RWPE2 (cell line): Measurements from ENCODE around the gene PRICKLE3.

Source experiments
- ATAC-seq: fragments of 200-7000 bp; cut with Tn5 transposase; 3 replicates; pipeline ENCODE4 v1.9.1; 2021; ENCODE audit warnings: low read depth
- DNase-seq: peaks from one replicate; pipeline ENCODE4 v3.0.0-alpha.2; 2020; ENCODE audit warnings: low spot score
- H3K27ac ChIP-seq: fragments of 450-650 bp; 2 replicates; pipeline ENCODE4 v1.5.1; 2017; ENCODE audit warnings: mild to moderate bottlenecking; ENCODE audit not compliant: poor library complexity, severe bottlenecking
- H3K27me3 ChIP-seq: fragments of 250-450 bp; sonication (Bioruptor Pico); 2 replicates; pipeline ENCODE4 v1.5.1; 2021; ENCODE audit warnings: mild to moderate bottlenecking, moderate library complexity; ENCODE audit not compliant: insufficient read depth, poor library complexity, severe bottlenecking
- H3K36me3 ChIP-seq: fragments of 250-450 bp; sonication (Bioruptor Pico); 2 replicates; pipeline ENCODE4 v1.5.1; 2020; ENCODE audit warnings: low read depth, mild to moderate bottlenecking, moderate library complexity
- H3K4me1 ChIP-seq: fragments of 250-450 bp; sonication (Bioruptor Pico); 2 replicates; pipeline ENCODE4 v1.5.1; 2021; ENCODE audit warnings: mild to moderate bottlenecking, moderate library complexity; ENCODE audit not compliant: insufficient read depth, poor library complexity, severe bottlenecking
- H3K4me3 ChIP-seq: fragments of 250-450 bp; sonication (Bioruptor Pico); 2 replicates; pipeline ENCODE4 v1.5.1; 2021; ENCODE audit warnings: mild to moderate bottlenecking, moderate library complexity; ENCODE audit not compliant: severe bottlenecking
- H3K9me3 ChIP-seq: fragments of 250-450 bp; sonication (Bioruptor Pico); 2 replicates; pipeline ENCODE4 v1.5.1; 2021; ENCODE audit warnings: mild to moderate bottlenecking, moderate library complexity; ENCODE audit not compliant: severe bottlenecking
- CTCF ChIP-seq: fragments of 450-650 bp; IDR thresholded peaks from one replicate; pipeline ENCODE4 v1.5.1; 2017; ENCODE audit warnings: mild to moderate bottlenecking, moderate library complexity; ENCODE audit not compliant: poor library complexity, severe bottlenecking

Gene PRICKLE3

GRCh38 chrX:49208399-49208798, 22.2 kb upstream of the PRICKLE3 start:
- Histone ChIP-seq H3K36me3 (no peaks in the 10 kb centered on the region), H3K4me3 (no peak overlapping the region), H3K9me3 (no peaks in the 10 kb centered on the region), H3K27me3 (no peaks in the 10 kb centered on the region), H3K4me1 (no peaks in the 10 kb centered on the region), H3K27ac (no peak overlapping the region)
- DNase-seq (no peak), ATAC-seq (no peak)
- no peak for TF ChIP-seq CTCF

GRCh38 chrX:49206543-49206942, 20.4 kb upstream of the PRICKLE3 start:
- no peak overlapping the region for H3K4me3 ChIP-seq

GRCh38 chrX:49205443-49205842, 19.3 kb upstream of the PRICKLE3 start:
- no peaks in the 10 kb centered on the region for H3K9me3 ChIP-seq
- H3K36me3 ChIP-seq = no peaks in the 10 kb centered on the region
- ATAC-seq (no peak), DNase-seq (no peak)
- H3K4me1 ChIP-seq = no peaks in the 10 kb centered on the region
- no peak for TF ChIP-seq CTCF
- H3K27ac ChIP-seq = no peak overlapping the region
- no peaks in the 10 kb centered on the region for H3K27me3 ChIP-seq
- no peak overlapping the region for H3K4me3 ChIP-seq

More at GRCh38 chrX:49206543-49206942, 20.4 kb upstream of the PRICKLE3 start:
- Histone ChIP-seq H3K9me3 (no peaks in the 10 kb centered on the region), H3K36me3 (no peaks in the 10 kb centered on the region), H3K4me1 (no peaks in the 10 kb centered on the region), H3K27me3 (no peaks in the 10 kb centered on the region), H3K27ac (no peak overlapping the region)
- ATAC-seq (no peak), DNase-seq (no peak)
- no peak for TF ChIP-seq CTCF

- Histone ChIP-seq H3K4me3 (no peak overlapping the region), H3K36me3 (no peaks in the 10 kb centered on the region), H3K27ac (no peak overlapping the region), H3K9me3 (no peaks in the 10 kb centered on the region), H3K4me1 (no peaks in the 10 kb centered on the region), H3K27me3 (no peaks in the 10 kb centered on the region)
- DNase-seq (no peak), ATAC-seq (no peak)
- TF ChIP-seq CTCF = no peak
These were observed 18.5 kb upstream of the PRICKLE3 start for GRCh38 chrX:49204709-49205108.

- H3K27me3 ChIP-seq = no peaks in the 10 kb centered on the region
- no peak for ATAC-seq
These were observed 17.8 kb upstream of the PRICKLE3 start for GRCh38 chrX:49204017-49204416.

More at GRCh38 chrX:49204017-49204416, 17.8 kb upstream of the PRICKLE3 start:
- no peak overlapping the region for H3K4me3 ChIP-seq
- no peaks in the 10 kb centered on the region for H3K9me3 ChIP-seq
- no peak for TF ChIP-seq CTCF
- no peak overlapping the region for H3K27ac ChIP-seq
- no peaks in the 10 kb centered on the region for H3K36me3 ChIP-seq
- no peaks in the 10 kb centered on the region for H3K4me1 ChIP-seq
- no peak for DNase-seq
